BLaER1 (cell line): ENCODE measurements around the gene AREL1.

Experiments used
- H3K27ac ChIP-seq: shearing (Covaris generic); formaldehyde crosslinking; 2 replicates; pipeline ENCODE4 v1.8.1; 2022
- H3K27me3 ChIP-seq: shearing (Covaris generic); formaldehyde crosslinking; 2 replicates; pipeline ENCODE4 v1.8.1; 2022
- H3K36me3 ChIP-seq: shearing (Covaris generic); formaldehyde crosslinking; 2 replicates; pipeline ENCODE4 v1.8.1; 2022
- H3K4me1 ChIP-seq: shearing (Covaris generic); formaldehyde crosslinking; 2 replicates; pipeline ENCODE4 v1.8.1; 2022
- H3K4me2 ChIP-seq: shearing (Covaris generic); formaldehyde crosslinking; 2 replicates; pipeline ENCODE4 v1.8.1; 2022
- H3K4me3 ChIP-seq: shearing (Covaris generic); formaldehyde crosslinking; 2 replicates; pipeline ENCODE4 v1.8.1; 2022
- H3K9ac ChIP-seq: shearing (Covaris generic); formaldehyde crosslinking; 2 replicates; pipeline ENCODE4 v1.8.1; 2022
- H3K9me3 ChIP-seq: shearing (Covaris generic); formaldehyde crosslinking; 2 replicates; pipeline ENCODE4 v1.8.1; 2022
- H4K20me1 ChIP-seq: shearing (Covaris generic); formaldehyde crosslinking; 2 replicates; pipeline ENCODE4 v1.8.1; 2022
- Cebpa-rat ChIP-seq: shearing (Covaris generic); IDR thresholded peaks from 2 replicates; pipeline ENCODE4 v1.8.1; 2022

The AREL1 gene

DNA sequence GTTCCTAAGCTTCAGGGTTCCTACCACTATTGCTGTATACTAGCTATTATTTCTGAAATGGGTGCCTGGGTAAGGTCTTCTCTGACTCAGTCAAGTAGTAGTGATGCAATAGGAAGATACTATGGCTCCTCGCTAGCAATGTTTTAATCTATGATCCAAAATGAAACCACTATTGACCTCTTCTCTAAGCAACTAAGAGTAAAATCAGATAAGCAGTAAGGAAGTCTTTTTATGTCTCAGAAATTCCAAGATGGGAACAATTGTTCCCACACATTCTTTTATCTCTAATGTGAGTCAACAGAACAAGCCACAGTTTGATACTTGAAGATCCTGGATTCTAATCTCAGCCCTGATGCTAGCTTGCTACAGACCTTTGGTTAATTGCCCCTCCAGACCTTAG, 45.1 kb downstream of the AREL1 start:
- H3K27me3 ChIP-seq: no peaks in the 10 kb centered on the region; the same call in 1 of the 2 replicates
- H3K9ac ChIP-seq: no peak overlapping the region
- H3K9me3 ChIP-seq: no peaks in the 10 kb centered on the region
- no peaks in the 10 kb centered on the region for H4K20me1 ChIP-seq
- no peak overlapping the region for H3K4me2 ChIP-seq
- peaks cover 97% of the 10 kb centered on the region for H3K36me3 ChIP-seq
- H3K4me3 ChIP-seq: no peak overlapping the region
- H3K27ac ChIP-seq: no peak overlapping the region
- TF ChIP-seq Cebpa-rat: no peak
- no peaks in the 10 kb centered on the region for H3K4me1 ChIP-seq

DNA sequence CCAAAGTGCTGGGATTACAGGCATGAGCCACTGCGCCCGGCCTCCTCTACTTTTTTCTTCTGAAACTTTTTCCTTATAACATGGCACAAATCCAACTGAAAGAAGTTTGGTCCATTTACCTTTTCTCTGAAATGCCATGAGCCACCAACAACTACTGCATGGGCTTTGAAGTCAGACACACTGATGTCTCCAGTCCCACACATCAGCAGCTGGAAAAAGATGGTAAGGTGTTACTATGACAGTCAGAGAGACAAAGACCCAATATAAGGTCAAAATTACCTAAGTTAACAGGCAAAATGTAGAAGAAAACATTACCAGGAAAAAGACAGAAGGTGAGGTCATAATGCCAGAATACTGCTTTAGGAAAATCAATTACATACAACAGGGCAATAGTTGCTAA, 48.2 kb downstream of the AREL1 start:
- Histone ChIP-seq H4K20me1 (no peaks in the 10 kb centered on the region), H3K36me3 (peaks cover 97% of the 10 kb centered on the region), H3K4me3 (no peak overlapping the region), H3K4me1 (no peaks in the 10 kb centered on the region), H3K27ac (no peak overlapping the region), H3K4me2 (no peak overlapping the region), H3K9ac (no peak overlapping the region), H3K9me3 (no peaks in the 10 kb centered on the region), H3K27me3 (no peaks in the 10 kb centered on the region; the same call in 1 of the 2 replicates)
- no peak for TF ChIP-seq Cebpa-rat

DNA sequence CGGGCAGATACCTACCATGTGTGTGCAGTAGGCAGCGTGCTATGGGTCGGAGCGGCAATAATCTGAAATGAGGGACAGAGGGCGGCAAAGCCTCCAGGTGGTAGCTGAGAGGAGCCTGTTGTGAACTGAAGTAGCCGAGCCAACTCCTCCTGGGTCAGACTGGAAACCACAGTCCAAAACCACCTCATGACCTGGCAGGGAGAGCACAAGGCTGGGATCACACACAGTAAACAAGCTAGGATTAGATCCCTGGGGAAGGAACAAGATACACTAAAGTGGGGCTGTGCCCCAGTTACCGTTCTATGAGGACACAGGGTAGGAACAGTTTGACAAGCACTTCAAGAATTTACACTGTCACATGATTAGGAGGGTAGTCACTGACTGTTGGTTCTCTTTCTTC, 49.0 kb downstream of the AREL1 start:
- H3K36me3 ChIP-seq: peaks cover 96% of the 10 kb centered on the region

DNA sequence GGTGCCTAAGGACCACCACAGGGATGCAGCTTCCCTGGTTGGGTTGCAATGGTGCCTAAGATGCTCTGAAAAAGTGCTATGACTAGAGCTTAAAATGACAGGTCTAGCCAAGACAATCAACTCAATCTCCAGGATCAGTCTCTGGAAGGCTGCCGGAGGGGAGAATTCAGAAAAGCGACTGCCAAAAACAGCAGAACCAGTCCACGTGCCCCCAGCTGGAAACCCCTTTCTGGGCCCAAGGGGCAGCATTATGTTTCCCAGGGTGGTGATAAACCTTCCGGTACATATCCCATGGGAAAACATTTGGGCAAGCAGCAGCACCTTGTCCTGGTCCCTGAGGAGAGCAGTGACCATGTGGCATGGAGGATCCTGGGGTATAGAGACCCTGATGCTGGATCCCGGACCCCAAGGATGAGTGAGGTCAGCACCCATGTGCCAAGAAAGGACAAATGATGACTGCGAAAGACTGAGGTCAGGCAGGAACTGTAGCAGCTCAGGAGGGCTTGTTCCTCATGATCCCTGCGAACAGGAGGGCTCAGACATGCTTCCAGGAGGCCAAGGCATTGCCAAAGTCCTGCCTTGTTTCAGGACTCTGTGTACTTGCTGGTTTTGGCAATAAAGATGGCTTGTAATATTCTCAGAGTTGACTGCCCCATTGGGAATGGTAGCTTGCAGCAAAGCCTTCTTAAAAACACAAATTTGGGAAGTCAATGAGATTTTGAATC, 51.0 kb downstream of the AREL1 start:
- no peak overlapping the region for H3K27ac ChIP-seq
- H3K4me1 ChIP-seq: no peaks in the 10 kb centered on the region
- H3K9ac ChIP-seq: no peak overlapping the region
- TF ChIP-seq Cebpa-rat: no peak
- peaks cover 84% of the 10 kb centered on the region for H3K36me3 ChIP-seq
- H3K27me3 ChIP-seq: no peaks in the 10 kb centered on the region
- H3K4me2 ChIP-seq: no peak overlapping the region
- H3K9me3 ChIP-seq: no peaks in the 10 kb centered on the region
- no peaks in the 10 kb centered on the region for H4K20me1 ChIP-seq
- H3K4me3 ChIP-seq: no peak overlapping the region

More for the DNA sequence above, 49.0 kb downstream of the AREL1 start:
- no peaks in the 10 kb centered on the region for H4K20me1 ChIP-seq
- H3K9me3 ChIP-seq: no peaks in the 10 kb centered on the region
- H3K4me2 ChIP-seq: no peak overlapping the region
- no peak overlapping the region for H3K9ac ChIP-seq
- H3K4me1 ChIP-seq: no peaks in the 10 kb centered on the region
- no peak for TF ChIP-seq Cebpa-rat
- H3K27ac ChIP-seq: no peak overlapping the region
- no peaks in the 10 kb centered on the region for H3K27me3 ChIP-seq
- H3K4me3 ChIP-seq: no peak overlapping the region

DNA sequence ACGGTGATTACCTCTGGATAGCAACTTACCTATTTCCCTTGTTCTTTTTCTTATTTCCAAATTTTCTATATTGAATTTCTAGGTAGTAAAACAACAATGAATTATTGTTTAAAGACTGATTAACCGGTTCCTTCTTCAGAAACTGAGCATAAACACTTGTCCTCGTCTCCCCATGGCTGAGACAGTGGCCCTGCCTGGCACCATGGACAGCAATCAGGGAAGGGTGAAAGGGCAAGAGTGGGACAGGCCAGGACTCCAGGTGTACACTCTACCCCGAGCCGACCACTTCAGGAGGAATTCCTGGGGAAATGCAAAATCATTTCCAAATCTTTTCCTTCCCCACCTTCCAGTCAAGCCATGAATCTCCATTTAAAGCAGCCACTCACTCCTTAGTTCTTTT, 52.0 kb downstream of the AREL1 start:
- H3K27ac ChIP-seq: no peak overlapping the region
- no peak for TF ChIP-seq Cebpa-rat
- H4K20me1 ChIP-seq: no peaks in the 10 kb centered on the region
- no peaks in the 10 kb centered on the region for H3K27me3 ChIP-seq
- H3K9ac ChIP-seq: no peak overlapping the region
- no peak overlapping the region for H3K4me3 ChIP-seq
- no peaks in the 10 kb centered on the region for H3K9me3 ChIP-seq
- no peak overlapping the region for H3K4me2 ChIP-seq
- no peaks in the 10 kb centered on the region for H3K4me1 ChIP-seq
- peaks cover 80% of the 10 kb centered on the region for H3K36me3 ChIP-seq

DNA sequence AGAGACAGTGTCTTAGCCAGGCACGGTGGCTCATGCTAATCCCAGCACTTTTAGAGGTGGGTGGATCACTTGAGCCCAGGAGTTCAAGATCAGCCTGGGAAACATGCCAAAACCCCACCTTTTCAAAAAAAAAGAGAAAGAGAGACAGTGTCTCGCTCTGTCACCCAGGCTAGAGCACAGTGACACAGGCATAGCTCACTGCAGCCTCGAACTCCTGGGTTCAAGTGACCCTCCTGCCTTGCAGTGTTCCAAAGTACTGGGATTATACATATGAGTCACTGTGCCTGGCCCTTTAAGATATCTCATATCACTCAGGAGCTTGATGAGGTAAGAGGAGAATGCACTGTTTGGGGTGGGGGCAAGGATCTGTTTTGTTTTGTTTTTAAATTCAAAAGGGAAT, 52.7 kb downstream of the AREL1 start:
- no peaks in the 10 kb centered on the region for H4K20me1 ChIP-seq
- H3K27me3 ChIP-seq: no peaks in the 10 kb centered on the region
- H3K4me2 ChIP-seq: no peak overlapping the region
- no peak for TF ChIP-seq Cebpa-rat
- H3K9me3 ChIP-seq: no peaks in the 10 kb centered on the region
- no peaks in the 10 kb centered on the region for H3K4me1 ChIP-seq
- no peak overlapping the region for H3K9ac ChIP-seq
- H3K27ac ChIP-seq: no peak overlapping the region
- peaks cover 73% of the 10 kb centered on the region for H3K36me3 ChIP-seq
- no peak overlapping the region for H3K4me3 ChIP-seq

DNA sequence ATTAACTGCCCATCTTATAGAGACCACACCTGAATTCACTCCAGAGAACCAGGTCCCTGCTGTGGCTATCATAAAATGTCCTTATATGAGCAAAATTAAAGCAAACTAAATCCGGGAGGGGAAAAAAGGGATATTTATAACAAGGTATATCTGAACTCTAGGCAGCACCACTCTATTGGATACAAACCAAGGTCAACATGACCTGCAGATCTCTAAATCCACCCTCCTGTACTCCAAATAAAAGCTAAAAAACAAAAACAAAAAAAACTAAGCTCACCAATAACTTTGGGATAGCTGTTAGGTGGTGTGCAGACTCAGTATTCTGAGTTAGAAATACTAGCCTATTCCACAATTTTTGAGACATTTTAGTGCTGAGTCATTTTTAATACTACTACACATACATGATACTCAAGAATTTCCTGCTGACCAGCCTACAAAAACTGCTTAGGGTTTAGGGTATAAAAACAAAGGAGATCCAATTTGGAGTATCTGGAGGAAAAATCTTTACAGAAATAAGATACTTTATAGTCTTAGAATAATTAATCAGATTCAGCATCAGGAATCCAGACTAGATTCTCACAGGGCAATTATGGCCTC, 54.2 kb downstream of the AREL1 start:
- Histone ChIP-seq H3K27ac (no peak overlapping the region), H3K4me1 (no peaks in the 10 kb centered on the region), H3K4me3 (no peak overlapping the region)

DNA sequence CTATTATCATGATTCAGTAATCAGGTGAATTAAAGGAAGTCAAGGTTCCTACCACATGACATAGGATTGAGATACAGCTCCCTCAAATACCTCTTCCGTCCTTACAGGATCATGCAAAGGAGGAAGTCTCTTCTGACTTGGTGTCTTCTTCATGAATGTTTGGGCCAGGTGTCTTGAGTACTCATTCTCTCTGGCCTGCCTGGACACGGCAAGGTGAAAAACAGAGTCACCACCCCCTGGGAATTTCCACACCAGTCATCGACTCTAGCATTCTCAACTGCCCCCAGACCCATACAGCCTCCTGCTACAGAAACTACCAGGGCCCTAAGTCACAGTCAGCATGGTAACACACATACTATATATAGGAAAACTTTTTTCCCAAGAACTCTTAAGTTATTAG, 55.9 kb downstream of the AREL1 start:
- no peaks in the 10 kb centered on the region for H3K27me3 ChIP-seq
- H3K9me3 ChIP-seq: no peaks in the 10 kb centered on the region
- no peak for TF ChIP-seq Cebpa-rat
- no peak overlapping the region for H3K27ac ChIP-seq
- peaks cover 47% of the 10 kb centered on the region for H3K36me3 ChIP-seq
- H4K20me1 ChIP-seq: no peaks in the 10 kb centered on the region
- H3K4me3 ChIP-seq: no peak overlapping the region
- H3K4me1 ChIP-seq: no peaks in the 10 kb centered on the region
- no peak overlapping the region for H3K4me2 ChIP-seq
- H3K9ac ChIP-seq: no peak overlapping the region

More for the DNA sequence above, 54.2 kb downstream of the AREL1 start:
- H3K36me3 ChIP-seq: peaks cover 58% of the 10 kb centered on the region
- TF ChIP-seq Cebpa-rat: no peak
- no peaks in the 10 kb centered on the region for H4K20me1 ChIP-seq
- no peaks in the 10 kb centered on the region for H3K27me3 ChIP-seq
- no peak overlapping the region for H3K9ac ChIP-seq
- H3K9me3 ChIP-seq: no peaks in the 10 kb centered on the region
- H3K4me2 ChIP-seq: no peak overlapping the region

DNA sequence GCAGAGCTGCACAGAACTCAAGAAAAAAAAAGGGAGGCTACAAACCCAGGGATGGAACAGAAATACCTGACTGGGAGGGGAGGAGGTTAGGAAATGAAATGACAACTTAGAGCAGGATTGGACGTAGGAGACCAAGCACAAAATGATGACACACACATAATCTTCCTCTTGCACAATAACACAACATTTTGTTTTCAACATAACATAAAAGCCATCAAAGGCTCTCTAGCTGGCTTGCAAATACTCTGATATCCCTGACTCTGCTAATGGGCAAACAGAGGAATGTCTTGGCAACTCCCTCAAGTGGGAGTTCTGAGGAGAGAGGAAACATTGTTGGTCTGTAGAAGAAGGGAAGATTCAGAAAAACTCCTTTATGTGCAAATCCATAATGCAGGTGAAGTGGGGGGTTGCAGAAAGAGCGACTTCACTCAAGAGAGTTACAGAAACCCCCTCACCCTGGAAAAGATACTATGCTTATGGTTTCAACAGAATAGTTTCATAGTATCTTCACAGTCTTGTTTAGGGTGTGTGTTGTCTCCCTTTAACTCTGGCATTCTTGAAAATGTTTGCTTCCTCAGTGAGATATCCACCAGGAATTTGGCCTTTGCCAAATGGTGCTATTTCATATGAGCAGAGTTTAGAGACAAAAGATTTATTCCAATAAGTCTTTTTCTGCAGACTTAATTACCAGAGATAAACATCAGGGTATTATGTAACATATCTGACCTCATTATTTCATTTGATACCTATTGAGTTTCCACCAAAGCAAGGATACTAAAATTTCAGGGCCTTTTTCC, 57.1 kb downstream of the AREL1 start:
- H3K4me2 ChIP-seq: no peak overlapping the region
- no peaks in the 10 kb centered on the region for H4K20me1 ChIP-seq
- H3K36me3 ChIP-seq: peaks cover 35% of the 10 kb centered on the region
- H3K27ac ChIP-seq: no peak overlapping the region
- no peak for TF ChIP-seq Cebpa-rat
- H3K9ac ChIP-seq: no peak overlapping the region
- no peak overlapping the region for H3K4me3 ChIP-seq
- no peaks in the 10 kb centered on the region for H3K27me3 ChIP-seq
- H3K4me1 ChIP-seq: no peaks in the 10 kb centered on the region
- no peaks in the 10 kb centered on the region for H3K9me3 ChIP-seq

DNA sequence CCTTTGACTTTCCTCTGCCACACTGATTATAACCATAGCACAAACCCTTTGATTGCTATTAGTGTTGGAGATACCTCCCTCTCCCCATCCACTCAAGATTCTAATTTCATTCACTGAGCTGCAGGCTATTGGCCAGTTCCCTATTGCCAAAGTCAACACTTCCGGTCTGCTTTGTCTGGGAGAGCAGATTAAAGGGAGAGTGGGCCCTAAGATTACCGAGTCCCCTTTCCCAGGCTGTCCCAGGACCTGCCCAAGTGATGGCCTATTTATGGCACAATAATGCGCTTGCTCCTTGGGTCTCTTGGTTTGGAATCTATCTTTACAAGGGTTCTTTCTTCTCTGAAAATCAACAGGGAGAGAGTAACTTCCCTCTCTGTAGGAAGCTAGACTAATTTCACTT, 57.9 kb downstream of the AREL1 start:
- Histone ChIP-seq H3K9ac (no peak overlapping the region), H4K20me1 (no peaks in the 10 kb centered on the region), H3K9me3 (no peaks in the 10 kb centered on the region), H3K4me2 (no peak overlapping the region), H3K27me3 (no peaks in the 10 kb centered on the region), H3K27ac (no peak overlapping the region), H3K4me3 (no peak overlapping the region), H3K4me1 (no peaks in the 10 kb centered on the region), H3K36me3 (peaks cover 28% of the 10 kb centered on the region)
- no peak for TF ChIP-seq Cebpa-rat
